Astrocyte (in vitro differentiated cells and primary cell): ENCODE measurements around the gene FRMD6. TPM values are rescaled to one million over a fixed set of nuclear protein-coding genes. Genes with fewer than 3 reads are reported as not detected.
"Not testable (repeated sequence)": the region's sequence is repeated elsewhere in the genome, so short reads cannot be mapped to it uniquely, and the experiment has no call there.

Source experiments
- DNase-seq: peaks from one replicate; pipeline ENCODE4 v3.0.0-alpha.2; 2010; ENCODE audit warnings: low read depth
- FAIRE-seq: peaks from 2 replicates; lab custom pipeline; 2011; peaks lifted over from hg19 to GRCh38; lab: Jason Lieb, UNC
- H2AFZ ChIP-seq: 2 replicates; pipeline ENCODE4 v1.6.0; 2012; ENCODE audit warnings: low read depth, low read length, inconsistent platforms
- H3K27ac ChIP-seq: 2 replicates; pipeline ENCODE4 v1.5.1; 2011; ENCODE audit warnings: low read depth, low read length, inconsistent platforms
- H3K27me3 ChIP-seq: 2 replicates; pipeline ENCODE4 v1.6.0; 2011; ENCODE audit warnings: low read length, inconsistent platforms; ENCODE audit not compliant: insufficient read depth
- H3K36me3 ChIP-seq: 2 replicates; pipeline ENCODE4 v1.5.1; 2011; ENCODE audit warnings: low read length, inconsistent platforms; ENCODE audit not compliant: insufficient read depth
- H3K4me1 ChIP-seq: 2 replicates; pipeline ENCODE4 v1.5.1; 2011; ENCODE audit warnings: low read length, inconsistent platforms; ENCODE audit not compliant: insufficient read depth
- H3K4me2 ChIP-seq: 2 replicates; pipeline ENCODE4 v1.6.0; 2012; ENCODE audit warnings: low read length, inconsistent platforms
- H3K4me3 ChIP-seq: 2 replicates; pipeline ENCODE4 v1.5.1; 2011; ENCODE audit warnings: low read depth, mild to moderate bottlenecking, low read length, inconsistent platforms; ENCODE audit not compliant: insufficient read depth
- H3K79me2 ChIP-seq: 2 replicates; pipeline ENCODE4 v1.6.0; 2012; ENCODE audit warnings: mild to moderate bottlenecking, low read length, inconsistent platforms; ENCODE audit not compliant: insufficient read depth
- H3K9ac ChIP-seq: 2 replicates; pipeline ENCODE4 v1.6.0; 2012; ENCODE audit warnings: mild to moderate bottlenecking, low read length, inconsistent platforms
- H3K9me3 ChIP-seq: 2 replicates; pipeline ENCODE4 v1.5.1; 2012; ENCODE audit warnings: low read depth, mild to moderate bottlenecking, low read length, inconsistent platforms; ENCODE audit not compliant: insufficient read depth
- H4K20me1 ChIP-seq: 2 replicates; pipeline ENCODE4 v1.6.0; 2012; ENCODE audit warnings: low read length, inconsistent platforms; ENCODE audit not compliant: insufficient read depth
- H3K27ac Mint-ChIP-seq: one replicate; pipeline ENCODE4 v1.8.0; 2021; ENCODE audit warnings: mild to moderate bottlenecking, mixed read lengths; ENCODE audit not compliant: unreplicated experiment
- H3K27me3 Mint-ChIP-seq: one replicate; pipeline ENCODE4 v1.8.0; 2021; ENCODE audit warnings: low read depth, mixed read lengths; ENCODE audit not compliant: unreplicated experiment
- H3K36me3 Mint-ChIP-seq: one replicate; pipeline ENCODE4 v1.8.0; 2021; ENCODE audit warnings: low read depth, mixed read lengths; ENCODE audit not compliant: unreplicated experiment
- H3K4me1 Mint-ChIP-seq: one replicate; pipeline ENCODE4 v1.8.0; 2021; ENCODE audit warnings: low read depth, mixed read lengths; ENCODE audit not compliant: unreplicated experiment
- H3K4me3 Mint-ChIP-seq: one replicate; pipeline ENCODE4 v1.8.0; 2021; ENCODE audit warnings: mild to moderate bottlenecking, moderate library complexity, mixed read lengths; ENCODE audit not compliant: unreplicated experiment
- H3K9me3 Mint-ChIP-seq: one replicate; pipeline ENCODE4 v1.8.0; 2021; ENCODE audit warnings: mild to moderate bottlenecking, mixed read lengths; ENCODE audit not compliant: unreplicated experiment
- CTCF ChIP-seq: IDR thresholded peaks from 2 replicates; pipeline ENCODE4 v1.5.1; 2011; ENCODE audit warnings: low read depth, mild to moderate bottlenecking, inconsistent platforms, low read length, moderate library complexity; ENCODE audit not compliant: insufficient read depth
- EZH2 ChIP-seq: IDR thresholded peaks from 2 replicates; pipeline ENCODE4 v1.6.1; 2012; ENCODE audit warnings: mild to moderate bottlenecking, low read length, inconsistent platforms; ENCODE audit not compliant: insufficient read depth
- total RNA-seq: library from RNA; stranded (reverse); gene quantifications from 2 replicates; pipeline ENCODE4 v1.2.1, GENCODE V29; 2021

FRMD6 gene
- total RNA-seq, 1 donor from 2014 or later = 492 TPM

DNA sequence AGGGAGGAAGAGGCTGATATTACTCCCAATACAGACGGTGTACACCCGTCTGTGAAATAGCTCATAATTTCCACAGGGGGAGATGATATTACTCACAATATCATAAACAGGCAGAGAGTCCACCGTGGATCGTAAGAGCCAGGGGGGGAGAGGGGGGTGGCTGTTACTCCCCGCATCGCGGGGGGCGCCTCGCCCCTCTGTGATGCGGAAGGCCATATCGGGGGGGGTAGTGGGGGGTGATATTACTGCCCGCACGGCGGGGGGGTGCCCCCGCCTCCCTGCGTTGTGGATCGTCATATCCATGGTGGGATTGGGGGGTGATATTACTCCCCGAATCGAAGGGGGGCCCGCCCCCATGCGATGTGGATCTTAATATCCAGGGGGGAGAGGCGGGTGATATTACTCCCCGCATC lies 91.9 kb downstream of the FRMD6 start:
- Histone ChIP-seq H3K4me2 (no peak overlapping the region), H3K4me1 (no peaks in the 10 kb centered on the region), H3K9me3 (no peaks in the 10 kb centered on the region), H3K4me3 (no peak overlapping the region), H2AFZ (no peak overlapping the region), H3K9ac (no peak overlapping the region), H4K20me1 (no peaks in the 10 kb centered on the region), H3K27ac (no peak overlapping the region), H3K27me3 (no peaks in the 10 kb centered on the region), H3K36me3 (no peaks in the 10 kb centered on the region), H3K79me2 (no peaks in the 10 kb centered on the region)
- H3K9me3 Mint-ChIP-seq = peaks cover 2% of the 10 kb centered on the region
- no peak for TF ChIP-seq CTCF
- H3K27ac Mint-ChIP-seq = no peak overlapping the region
- H3K27me3 Mint-ChIP-seq = peaks cover 9% of the 10 kb centered on the region
- no peak for FAIRE-seq
- H3K4me1 Mint-ChIP-seq = no peaks in the 10 kb centered on the region
- no peak overlapping the region for H3K4me3 Mint-ChIP-seq
- no peak for DNase-seq
- no peaks in the 10 kb centered on the region for H3K36me3 Mint-ChIP-seq

DNA sequence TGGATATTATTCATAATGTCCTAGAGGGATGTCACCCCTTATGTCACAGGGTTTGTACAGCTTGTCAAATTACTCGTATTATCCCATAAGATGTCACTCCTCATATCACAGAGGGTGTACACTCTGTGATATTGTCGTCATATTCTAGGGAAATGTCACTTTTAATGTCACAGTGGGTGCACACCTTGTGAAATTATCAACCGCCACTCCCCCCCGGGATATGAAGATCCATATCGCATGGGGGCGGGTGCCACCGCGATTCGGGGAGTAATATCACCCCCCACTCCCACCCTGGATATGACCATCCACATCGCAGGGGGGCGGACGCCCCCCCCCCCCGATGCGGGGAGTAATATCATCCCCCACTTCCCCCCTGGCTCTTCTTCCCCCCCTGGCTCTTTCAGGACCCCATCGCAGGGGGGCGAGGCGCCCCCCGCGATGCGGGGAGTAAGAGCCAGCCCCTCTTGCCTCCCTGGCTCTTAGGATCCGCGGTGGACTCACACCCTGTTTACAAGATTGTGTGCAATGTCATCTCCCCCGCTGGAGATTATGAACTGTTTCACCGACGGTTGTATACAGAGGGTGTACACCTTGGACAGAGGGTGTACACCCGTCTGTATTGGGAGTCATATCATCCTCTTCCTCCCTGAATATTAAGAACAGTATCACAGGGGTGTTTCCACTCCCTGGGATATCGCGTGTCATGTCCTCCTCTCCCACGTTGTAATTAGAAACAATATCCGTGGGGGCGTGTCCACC lies 92.8 kb downstream of the FRMD6 start:
- peaks cover 5% of the 10 kb centered on the region for H3K4me1 Mint-ChIP-seq
- H3K9ac ChIP-seq = no peak overlapping the region
- H3K36me3 Mint-ChIP-seq = no peaks in the 10 kb centered on the region
- no peak overlapping the region for H3K27ac Mint-ChIP-seq
- H3K4me1 ChIP-seq = no peaks in the 10 kb centered on the region
- H3K4me3 Mint-ChIP-seq = no peak overlapping the region
- no peaks in the 10 kb centered on the region for H3K79me2 ChIP-seq
- TF ChIP-seq EZH2 (no peak), CTCF (no peak)
- H3K36me3 ChIP-seq = no peaks in the 10 kb centered on the region
- DNase-seq (no peak), FAIRE-seq (no peak)
- no peak overlapping the region for H3K4me3 ChIP-seq
- H3K4me2 ChIP-seq = no peak overlapping the region
- H3K9me3 ChIP-seq = no peaks in the 10 kb centered on the region
- H3K27ac ChIP-seq = no peak overlapping the region
- H3K27me3 Mint-ChIP-seq = peaks cover 9% of the 10 kb centered on the region
- H3K9me3 Mint-ChIP-seq = peaks cover 2% of the 10 kb centered on the region
- no peaks in the 10 kb centered on the region for H3K27me3 ChIP-seq
- no peak overlapping the region for H2AFZ ChIP-seq
- no peaks in the 10 kb centered on the region for H4K20me1 ChIP-seq

DNA sequence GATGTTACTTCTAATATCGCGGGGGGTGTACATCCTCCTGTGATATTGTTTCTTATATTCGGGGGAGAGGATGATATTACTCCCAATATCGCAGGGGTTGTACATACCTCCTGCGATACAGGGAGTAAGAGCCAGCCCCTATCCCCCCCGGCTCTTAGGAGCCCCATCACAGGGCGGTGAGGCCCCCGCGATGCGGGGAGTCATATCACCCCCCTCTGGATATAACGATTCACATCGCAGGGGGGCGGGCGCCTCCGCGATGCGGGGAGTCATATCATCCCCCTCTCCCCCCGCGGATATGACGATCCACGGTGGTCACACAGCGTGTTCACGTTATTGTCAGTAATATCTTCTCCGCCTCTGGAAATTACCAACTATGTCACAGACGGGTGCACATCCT lies 95.1 kb downstream of the FRMD6 start:
- H3K36me3 Mint-ChIP-seq, H3K27ac Mint-ChIP-seq, FAIRE-seq, H3K4me2 ChIP-seq, H3K9me3 ChIP-seq, H3K4me3 Mint-ChIP-seq, H3K4me1 ChIP-seq, H3K27ac ChIP-seq, H3K4me1 Mint-ChIP-seq, H3K9me3 Mint-ChIP-seq, DNase-seq, H3K4me3 ChIP-seq, H4K20me1 ChIP-seq, H3K9ac ChIP-seq, H3K27me3 ChIP-seq, H3K36me3 ChIP-seq, H2AFZ ChIP-seq, H3K79me2 ChIP-seq: not testable (repeated sequence)
- H3K27me3 Mint-ChIP-seq = peaks cover 13% of the 10 kb centered on the region
